ENCODE results near the gene SPTAN1. TPM values are rescaled to one million over a fixed set of nuclear protein-coding genes. Genes with fewer than 3 reads are reported as not detected.
"Not testable (repeated sequence)": the region's sequence is repeated elsewhere in the genome, so short reads cannot be mapped to it uniquely, and the experiment has no call there.

The SPTAN1 gene
- polyA plus RNA-seq, 5 donors: 239 to 343 (median 288) TPM

GRCh38 chr9:128550770-128551656, 1.4 kb upstream of the SPTAN1 start:
- no peak for DNase-seq

GRCh38 chr9:128551657-128552152, 682 bp upstream of the SPTAN1 start:
- no peak for DNase-seq

- DNase-seq: peak; percentile 47 to 48
Measured at GRCh38 chr9:128552744-128553440, 505 bp downstream of the SPTAN1 start.

GRCh38 chr9:128553728-128554127, 1.3 kb downstream of the SPTAN1 start:
- DNase-seq: peak; percentile 61 to 73

GRCh38 chr9:128554155-128554862, 1.9 kb downstream of the SPTAN1 start:
- peak; percentile 36 to 53 for DNase-seq

GRCh38 chr9:128555180-128555721, 2.9 kb downstream of the SPTAN1 start:
- DNase-seq: peak in 1 of 2 donors; percentile 25

- no peak for DNase-seq
Measured at GRCh38 chr9:128556276-128556675, 3.9 kb downstream of the SPTAN1 start.

- DNase-seq: no peak
Measured at GRCh38 chr9:128556926-128557634, 4.7 kb downstream of the SPTAN1 start.

- peak; percentile 66 to 78 for DNase-seq
Measured at GRCh38 chr9:128558431-128559310, 6.3 kb downstream of the SPTAN1 start.

GRCh38 chr9:128565578-128565977, 13.2 kb downstream of the SPTAN1 start:
- DNase-seq: no peak

GRCh38 chr9:128568470-128569078, 16.2 kb downstream of the SPTAN1 start:
- DNase-seq: no peak

- DNase-seq: no peak
Measured at GRCh38 chr9:128575469-128575868, 23.1 kb downstream of the SPTAN1 start.

- DNase-seq: no peak
Measured at GRCh38 chr9:128575916-128576315, 23.5 kb downstream of the SPTAN1 start.

- DNase-seq: no peak
Measured at GRCh38 chr9:128577206-128577605, 24.8 kb downstream of the SPTAN1 start.

GRCh38 chr9:128579194-128579593, 26.8 kb downstream of the SPTAN1 start:
- no peak for DNase-seq

GRCh38 chr9:128580731-128581130, 28.3 kb downstream of the SPTAN1 start:
- DNase-seq: no peak

- not testable (repeated sequence) for DNase-seq
Measured at GRCh38 chr9:128585155-128585554, 32.8 kb downstream of the SPTAN1 start.

GRCh38 chr9:128586934-128587333, 34.5 kb downstream of the SPTAN1 start:
- DNase-seq: not testable (repeated sequence)

- DNase-seq: no peak
Measured at GRCh38 chr9:128587453-128587852, 35.1 kb downstream of the SPTAN1 start.
